Kidney (tissue), 14 donors: ENCODE data around the gene RAI1. TPM values are rescaled to one million over a fixed set of nuclear protein-coding genes. Genes with fewer than 3 reads are reported as not detected.

Experiments
- DNase-seq, 5 donors: peaks; one replicate each; pipeline ENCODE4 v3.0.0-alpha.2; 2013 to 2020
- FAIRE-seq: peaks from 2 replicates; lab custom pipeline; 2012; peaks lifted over from hg19 to GRCh38; lab: Jason Lieb, UNC
- H3K27ac ChIP-seq, 2 donors: one replicate each; pipeline ENCODE4 v1.7.0; 2013; ENCODE audit warnings: low read depth in 2 of 2, low read length in 2 of 2, inconsistent platforms in 1 of 2
- H3K27me3 ChIP-seq: one replicate; pipeline ENCODE4 v1.7.1; 2013; ENCODE audit warnings: low read length, inconsistent platforms; ENCODE audit not compliant: control insufficient read depth, insufficient read depth
- H3K36me3 ChIP-seq, 3 donors: one replicate each; pipeline versions ENCODE4 v1.7.0 to v1.7.1; 2013; ENCODE audit warnings: low read length in 3 of 3, control low read depth in 1 of 3, inconsistent platforms in 1 of 3; ENCODE audit not compliant: insufficient read depth in 3 of 3, control insufficient read depth in 2 of 3
- H3K4me1 ChIP-seq, 3 donors: one replicate each; pipeline versions ENCODE4 v1.7.0 to v1.7.1; 2013; ENCODE audit warnings: low read length in 3 of 3, inconsistent platforms in 1 of 3, low read depth in 1 of 3; ENCODE audit not compliant: control insufficient read depth in 2 of 3, insufficient read depth in 2 of 3
- H3K4me3 ChIP-seq, 3 donors: one replicate each; pipeline versions ENCODE4 v1.7.0 to v1.8.1; 2013; ENCODE audit warnings: low read length in 3 of 3, control low read depth in 1 of 3, inconsistent platforms in 1 of 3
- H3K9ac ChIP-seq, 3 donors: one replicate each; pipeline versions ENCODE4 v1.7.0 to v1.7.1; 2013; ENCODE audit warnings: low read length in 3 of 3, control low read depth in 1 of 3, inconsistent platforms in 1 of 3
- H3K9me3 ChIP-seq, 3 donors: one replicate each; pipeline versions ENCODE4 v1.7.0 to v1.7.1; 2013; ENCODE audit warnings: low read length in 3 of 3, control low read depth in 1 of 3, inconsistent platforms in 1 of 3; ENCODE audit not compliant: control insufficient read depth in 2 of 3, insufficient read depth in 1 of 3
- intact Hi-C: fragments of 100-400 bp; cut with DNase I; formaldehyde crosslinking; loops from one replicate; pipeline ENCODE4 v1.11.1; 2022
- polyA plus RNA-seq: library from polyadenylated mRNA; stranded (reverse); fragments of 350-450 nt; fragmentation: Illumina TruSeq; extraction: RNeasy Lipid Tissue Mini Kit (QIAGEN cat#74804); gene quantifications from one replicate; pipeline ENCODE4 v1.2.3, GENCODE V29; 2014; ENCODE audit warnings: low read depth, low replicate concordance; ENCODE audit not compliant: insufficient read depth
- total RNA-seq: library from RNA; stranded (reverse); fragmentation: NEBNext Ultra II Directional; extraction: Animal tissue kit (Norgen Biotek cat#: 25700); gene quantifications from one replicate; pipeline ENCODE4 v1.2.1, GENCODE V29; 2021
- TF ChIP-seq, protein P1 (sequence below): IDR thresholded peaks from 3 replicates; pipeline ENCODE4 v1.5.1; 2012; ENCODE audit warnings: mild to moderate bottlenecking, moderate library complexity, borderline replicate concordance; ENCODE audit not compliant: insufficient read depth; ENCODE audit errors: extremely low read depth
- donor health status: control.
- donor health status: control.
- donor health status: control.
- donor health status: control.
- donor health status: control.
- donor health status: DM: yes; HTN: yes; CAD: no.
- donor health status: Normal renal cell carcinoma (clear cell type).

The RAI1 gene
- total and polyA plus RNA-seq, 2 donors from 2014 or later: 6.7 to 50.5 TPM

DNA sequence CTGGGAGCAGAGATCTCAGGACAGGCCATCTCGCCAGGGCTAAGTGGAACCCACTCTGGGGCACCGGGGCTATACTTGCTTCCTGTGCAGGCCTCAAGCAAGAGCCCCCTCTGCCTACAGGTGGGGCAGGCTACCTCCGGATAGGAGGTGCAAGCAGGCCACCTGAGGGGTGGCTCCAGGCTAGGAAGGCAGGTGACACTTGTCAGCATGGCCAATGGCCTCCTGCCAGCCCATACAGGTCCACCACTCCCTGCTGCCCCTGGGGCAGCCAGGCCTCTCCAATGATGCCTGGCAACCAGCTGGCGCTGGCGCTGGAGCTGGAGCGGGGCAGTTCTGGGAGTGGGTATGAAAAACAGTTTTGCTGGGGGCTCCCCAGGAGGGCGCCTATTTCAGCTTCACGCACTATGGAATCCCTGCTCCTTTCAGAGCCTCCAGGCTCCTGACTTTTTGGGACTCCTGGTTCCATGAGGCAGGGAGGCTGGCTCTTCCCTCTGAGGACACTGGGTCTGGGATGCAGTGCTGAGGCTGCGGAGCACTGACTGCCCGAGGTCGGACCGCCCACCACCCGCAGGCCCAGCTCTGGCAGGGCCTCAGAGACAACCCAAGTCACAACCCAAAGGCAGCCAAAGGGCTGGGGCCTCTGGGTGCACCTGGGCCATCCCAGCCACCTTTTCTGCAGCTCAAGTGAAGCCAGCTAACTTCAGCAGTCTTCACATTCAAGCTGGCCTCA lies 164.0 kb downstream of the RAI1 start:
- TF ChIP-seq, protein P1, sequence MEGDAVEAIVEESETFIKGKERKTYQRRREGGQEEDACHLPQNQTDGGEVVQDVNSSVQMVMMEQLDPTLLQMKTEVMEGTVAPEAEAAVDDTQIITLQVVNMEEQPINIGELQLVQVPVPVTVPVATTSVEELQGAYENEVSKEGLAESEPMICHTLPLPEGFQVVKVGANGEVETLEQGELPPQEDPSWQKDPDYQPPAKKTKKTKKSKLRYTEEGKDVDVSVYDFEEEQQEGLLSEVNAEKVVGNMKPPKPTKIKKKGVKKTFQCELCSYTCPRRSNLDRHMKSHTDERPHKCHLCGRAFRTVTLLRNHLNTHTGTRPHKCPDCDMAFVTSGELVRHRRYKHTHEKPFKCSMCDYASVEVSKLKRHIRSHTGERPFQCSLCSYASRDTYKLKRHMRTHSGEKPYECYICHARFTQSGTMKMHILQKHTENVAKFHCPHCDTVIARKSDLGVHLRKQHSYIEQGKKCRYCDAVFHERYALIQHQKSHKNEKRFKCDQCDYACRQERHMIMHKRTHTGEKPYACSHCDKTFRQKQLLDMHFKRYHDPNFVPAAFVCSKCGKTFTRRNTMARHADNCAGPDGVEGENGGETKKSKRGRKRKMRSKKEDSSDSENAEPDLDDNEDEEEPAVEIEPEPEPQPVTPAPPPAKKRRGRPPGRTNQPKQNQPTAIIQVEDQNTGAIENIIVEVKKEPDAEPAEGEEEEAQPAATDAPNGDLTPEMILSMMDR: no peak
- FAIRE-seq (no peak), DNase-seq (peak in 1 of 5 donors; percentile 49)
- H3K4me3 ChIP-seq: no peak overlapping the region
- H3K36me3 ChIP-seq: peaks cover 0 to 2% (median 0%) of the 10 kb centered on the region in 3 donors
- H3K4me1 ChIP-seq: peaks cover 0 to 27% (median 24%) of the 10 kb centered on the region in 3 donors
- no peaks in the 10 kb centered on the region for H3K27me3 ChIP-seq
- H3K27ac ChIP-seq: no peak overlapping the region
- intact Hi-C loops: no loop called here
- no peak overlapping the region for H3K9ac ChIP-seq
- H3K9me3 ChIP-seq: no peaks in the 10 kb centered on the region

DNA sequence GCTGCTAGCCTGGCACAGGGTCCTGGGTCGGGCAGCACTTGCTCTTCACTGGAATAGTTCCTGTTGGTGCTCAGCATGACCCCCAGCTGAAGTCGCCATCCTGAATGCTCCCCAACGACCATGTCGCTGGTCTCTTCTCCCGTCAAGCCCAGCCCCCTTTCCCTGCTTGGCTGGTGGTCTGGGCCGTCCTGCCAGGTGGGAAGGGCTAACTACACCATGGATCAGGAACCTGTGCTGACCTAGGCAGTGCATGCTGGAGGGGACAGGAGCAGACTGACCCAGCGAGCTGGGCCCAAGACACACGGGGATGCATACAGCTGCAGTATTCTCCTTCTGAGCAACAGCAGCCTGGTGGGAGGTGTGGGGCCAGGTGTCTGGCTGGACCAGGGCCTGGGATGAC lies 164.7 kb downstream of the RAI1 start:
- Histone ChIP-seq H3K9me3 (no peaks in the 10 kb centered on the region), H3K36me3 (peaks cover 0 to 2% (median 0%) of the 10 kb centered on the region in 3 donors), H3K9ac (no peak overlapping the region), H3K27ac (no peak overlapping the region), H3K27me3 (no peaks in the 10 kb centered on the region), H3K4me3 (no peak overlapping the region), H3K4me1 (peaks cover 0 to 22% (median 21%) of the 10 kb centered on the region in 3 donors)
- intact Hi-C loops: no loop called here
- TF ChIP-seq, protein P1: no peak
- no peak for DNase-seq
- no peak for FAIRE-seq

DNA sequence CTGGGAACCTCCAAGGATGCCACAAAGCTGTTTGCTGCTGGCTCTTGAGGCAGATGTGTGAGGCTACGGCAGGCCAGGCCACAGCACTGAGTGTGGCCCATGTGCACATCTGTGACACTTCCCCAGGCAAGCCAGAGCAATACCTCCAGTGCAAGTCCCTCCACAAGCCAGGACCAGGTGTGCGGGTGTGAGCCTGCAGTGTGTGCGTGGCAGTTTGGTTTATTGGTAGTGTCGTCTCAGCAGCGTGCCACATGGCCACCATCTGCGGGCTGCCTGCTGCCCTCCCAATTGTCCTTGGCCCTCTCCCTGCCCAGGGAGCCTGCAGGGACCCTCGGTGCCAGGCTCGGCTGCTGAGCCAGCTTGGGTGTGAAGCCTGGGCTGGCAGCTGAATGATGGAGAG lies 165.4 kb downstream of the RAI1 start:
- FAIRE-seq (no peak), DNase-seq (peak in 1 of 5 donors; percentile 44)
- Histone ChIP-seq H3K4me1 (peaks cover 0 to 18% (median 16%) of the 10 kb centered on the region in 3 donors), H3K4me3 (no peak overlapping the region), H3K9ac (no peak overlapping the region), H3K9me3 (no peaks in the 10 kb centered on the region), H3K27me3 (no peaks in the 10 kb centered on the region), H3K27ac (no peak overlapping the region), H3K36me3 (peaks cover 0 to 2% (median 0%) of the 10 kb centered on the region in 3 donors)
- TF ChIP-seq, protein P1: no peak
- intact Hi-C loops: no loop called here
